Spinal cord (tissue), 10 donors: ENCODE data around the gene TDRD10. TPM values are rescaled to one million over a fixed set of nuclear protein-coding genes. Genes with fewer than 3 reads are reported as not detected.
A peak's percentile ranks its signal among the peaks of the same experiment; 100 is the strongest.

Experiments used
- DNase-seq, 6 donors: peaks; one replicate each; pipeline versions ENCODE4 v3.0.0 to v3.0.0-alpha.2; 2013 to 2015; ENCODE audit warnings: low spot score in 6 of 6, low read depth in 4 of 6
- H3K27ac ChIP-seq: one replicate; pipeline ENCODE4 v1.5.1; 2013; ENCODE audit warnings: low read depth, low read length, control low read depth
- H3K27me3 ChIP-seq: one replicate; pipeline ENCODE4 v1.6.1; 2013; ENCODE audit warnings: low read length; ENCODE audit not compliant: control insufficient read depth, insufficient read depth
- H3K36me3 ChIP-seq: one replicate; pipeline ENCODE4 v1.6.1; 2013; ENCODE audit warnings: low read length; ENCODE audit not compliant: control insufficient read depth, insufficient read depth
- H3K4me1 ChIP-seq: one replicate; pipeline ENCODE4 v1.6.1; 2013; ENCODE audit warnings: low read length; ENCODE audit not compliant: control insufficient read depth, insufficient read depth
- H3K4me3 ChIP-seq: one replicate; pipeline ENCODE4 v1.5.1; 2013; ENCODE audit warnings: low read depth, low read length, control low read depth
- H3K9me3 ChIP-seq: one replicate; pipeline ENCODE4 v1.6.1; 2013; ENCODE audit warnings: low read length; ENCODE audit not compliant: control insufficient read depth, insufficient read depth
- WGBS: methylation state at CpG from one replicate; pipeline ENCODE4 v1.1.5; 2013; ENCODE audit warnings: missing lambda C conversion rate; ENCODE audit not compliant: insufficient coverage; 5-methylcytosine and 5-hydroxymethylcytosine counted together
- polyA plus RNA-seq, 2 donors: library from polyadenylated mRNA; unstranded; fragments of 120-200 nt; gene quantifications; one replicate each; pipeline ENCODE4 v1.2.1, GENCODE V29; 2013; ENCODE audit not compliant: insufficient read length in 2 of 2
- total RNA-seq, 2 donors: library from RNA; depleted of rRNA in 1 of 2; stranded (reverse); fragments of 120-200 nt in 1 of 2; fragments of >200 nt in 1 of 2; gene quantifications; one replicate each; pipeline versions ENCODE4 v1.2.3 to v1.2.4, GENCODE V29; 2013 to 2014
- donor health status: healthy.

The TDRD10 gene
- total and polyA plus RNA-seq, 4 donors, result 0.40 to 3.1 (median 1.5) TPM

DNA sequence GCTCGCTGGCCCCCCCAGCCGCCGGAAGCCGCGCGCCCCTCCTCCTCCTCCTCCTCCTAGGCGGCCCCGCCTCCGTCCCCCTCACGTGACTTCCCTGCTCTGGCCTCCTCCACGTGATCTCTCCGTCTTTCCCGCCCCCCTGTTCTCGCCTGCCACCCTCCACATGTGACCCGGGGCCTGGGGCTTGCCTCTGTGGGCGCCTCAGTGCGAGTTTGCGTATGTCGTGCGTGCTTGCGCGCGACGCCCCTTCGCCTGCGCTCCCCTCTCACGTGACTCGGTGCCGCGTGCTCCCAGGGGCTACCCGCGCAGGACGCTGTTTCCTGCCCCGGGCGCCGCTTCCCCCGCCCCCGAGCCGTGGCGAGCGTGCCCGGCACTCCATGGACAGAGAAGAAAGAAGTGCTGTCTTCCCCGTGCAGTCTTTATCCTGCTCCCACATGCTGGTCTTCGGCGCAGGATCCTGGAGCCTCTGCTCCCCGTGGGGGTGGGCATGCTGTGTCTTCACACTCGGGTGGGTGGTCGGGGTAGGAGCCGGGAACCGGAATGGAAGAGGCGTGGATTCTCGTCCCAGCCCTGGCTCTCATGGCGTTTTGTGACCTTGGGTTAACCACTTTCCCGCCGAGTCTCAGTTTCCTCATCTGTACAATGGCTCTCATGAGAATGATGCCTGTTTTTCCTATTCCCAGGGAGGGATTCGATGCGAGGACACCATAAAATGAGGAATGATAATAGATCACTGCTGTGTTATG lies 56.9 kb downstream of the TDRD10 start:
- Histone ChIP-seq H3K9me3 (no peaks in the 10 kb centered on the region), H3K27me3 (no peaks in the 10 kb centered on the region)
- 0% methylated on average over 54 of the region's 57 CpGs for WGBS

DNA sequence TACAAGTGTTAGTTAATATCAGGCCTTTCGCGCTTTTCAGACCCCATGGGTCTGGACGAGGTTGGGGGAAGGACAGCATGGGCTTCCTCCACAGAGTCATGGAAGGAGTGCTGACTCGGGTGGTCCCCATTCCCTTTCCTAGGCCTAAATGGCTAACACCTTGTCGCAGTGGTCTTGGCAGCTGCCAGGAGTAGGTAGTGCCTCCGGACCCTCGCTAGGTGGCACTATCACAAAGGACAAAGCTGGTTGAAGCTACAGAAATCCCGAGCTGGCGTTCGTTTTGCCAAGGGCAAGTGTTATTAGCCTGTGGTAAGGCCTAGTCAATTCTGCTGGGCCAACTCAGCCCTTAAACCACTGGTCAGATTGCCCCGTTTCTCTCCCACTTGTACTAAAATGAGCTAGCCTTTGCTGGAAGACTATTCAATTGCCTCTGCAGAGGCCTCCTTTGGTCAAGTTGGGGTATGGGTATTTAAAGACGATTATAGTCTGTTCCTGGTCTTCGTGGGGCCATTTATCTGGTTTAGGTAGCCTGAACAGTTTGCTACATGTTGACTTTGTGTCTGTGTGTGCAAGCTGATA lies 57.5 kb downstream of the TDRD10 start:
- H3K27ac ChIP-seq, result peak overlapping the region; percentile 96
- 3% methylated on average over 12 of the region's 13 CpGs for WGBS
- peaks cover 13% of the 10 kb centered on the region for H3K36me3 ChIP-seq
- DNase-seq, result peak; percentile 86 to 98 (median 91)
- no peaks in the 10 kb centered on the region for H3K27me3 ChIP-seq
- peaks cover 22% of the 10 kb centered on the region for H3K4me1 ChIP-seq
- no peaks in the 10 kb centered on the region for H3K9me3 ChIP-seq
- peak overlapping the region; percentile 68 for H3K4me3 ChIP-seq

More for the DNA sequence above, 56.9 kb downstream of the TDRD10 start:
- peaks cover 17% of the 10 kb centered on the region for H3K36me3 ChIP-seq
- H3K4me1 ChIP-seq, result peaks cover 22% of the 10 kb centered on the region
- DNase-seq, result peak; percentile 91 to 100 (median 98)
- H3K4me3 ChIP-seq, result peak overlapping the region; percentile 68
- peak overlapping the region; percentile 96 for H3K27ac ChIP-seq

DNA sequence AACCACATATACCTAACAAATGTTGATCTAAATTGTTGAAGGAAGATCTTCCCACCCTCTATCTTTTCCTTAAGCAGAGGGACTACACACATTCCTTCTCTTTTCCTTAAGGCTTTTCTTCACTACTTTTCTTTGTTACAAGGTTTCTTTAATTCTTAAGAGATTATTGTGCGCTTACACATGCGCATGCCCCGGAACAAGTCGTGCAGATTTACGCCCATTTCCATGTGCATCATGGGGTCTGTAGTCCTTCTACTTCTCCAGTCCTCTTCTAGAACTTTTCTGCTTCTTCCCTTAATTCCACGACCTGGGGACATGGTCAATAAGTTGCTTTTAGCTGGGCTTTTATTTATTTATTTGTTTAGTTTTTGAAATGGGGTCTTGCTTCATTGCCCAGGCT lies 63.9 kb downstream of the TDRD10 start:
- H3K36me3 ChIP-seq, result peaks cover 15% of the 10 kb centered on the region
- H3K4me3 ChIP-seq, result no peak overlapping the region
- H3K4me1 ChIP-seq, result peaks cover 20% of the 10 kb centered on the region
- H3K27me3 ChIP-seq, result peaks cover 5% of the 10 kb centered on the region
- no CpG with 5 or more reads among the region's 6 CpGs for WGBS
- no peak overlapping the region for H3K27ac ChIP-seq
- no peak for DNase-seq
- no peaks in the 10 kb centered on the region for H3K9me3 ChIP-seq

DNA sequence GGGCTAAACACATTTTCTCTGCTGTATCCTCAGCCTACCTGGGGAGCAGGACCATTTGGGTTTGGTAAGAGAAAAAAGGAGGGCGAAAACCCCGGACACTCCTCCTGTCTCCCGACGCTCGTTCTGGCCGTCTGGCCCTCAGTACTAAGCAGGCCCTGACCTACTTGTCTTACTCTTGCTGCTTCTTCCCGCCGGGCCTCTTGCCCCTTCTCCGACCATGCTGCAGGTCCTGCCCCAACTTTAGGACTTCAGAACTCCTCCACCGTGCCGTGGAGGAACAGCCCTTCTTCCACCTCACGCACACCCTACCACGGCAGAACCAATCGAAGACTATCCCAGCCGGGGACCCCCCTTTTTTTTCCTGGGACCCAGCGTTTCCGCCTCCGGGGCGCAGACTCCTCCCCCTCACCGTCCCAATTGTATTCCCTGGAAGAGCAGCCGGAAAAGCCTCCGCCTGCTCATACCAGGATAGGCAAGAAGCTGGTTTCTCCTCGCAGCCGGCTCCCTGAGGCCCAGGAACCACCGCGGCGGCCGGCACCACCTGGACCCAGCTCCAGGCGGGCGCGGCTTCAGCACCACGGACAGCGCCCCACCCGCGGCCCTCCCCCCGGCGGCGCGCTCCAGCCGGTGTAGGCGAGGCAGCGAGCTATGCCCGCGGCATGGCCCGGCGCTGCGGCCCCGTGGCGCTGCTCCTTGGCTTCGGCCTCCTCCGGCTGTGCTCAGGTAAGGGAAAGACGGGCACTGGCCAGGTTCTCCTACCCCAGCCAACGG lies 65.6 kb downstream of the TDRD10 start, which contains the start of gene CHRNB2:
CHRNB2 (plus strand) TSS at position 393 of the 771 bp plus-strand sequence; CDS start at position 660, 267 bp downstream.
- DNase-seq, result peak in 5 of 6 donors; percentile 43 to 95 (median 64)
- peaks cover 24% of the 10 kb centered on the region for H3K4me1 ChIP-seq
- no peaks in the 10 kb centered on the region for H3K9me3 ChIP-seq
- H3K27me3 ChIP-seq, result peaks cover 5% of the 10 kb centered on the region
- H3K4me3 ChIP-seq, result peak within 1 kb of the TSS; percentile 45
- under 1% methylated on average over 48 of the region's 53 CpGs for WGBS
- H3K27ac ChIP-seq, result no peak within 1 kb of the TSS
- peaks cover 32% of the 10 kb centered on the region for H3K36me3 ChIP-seq

DNA sequence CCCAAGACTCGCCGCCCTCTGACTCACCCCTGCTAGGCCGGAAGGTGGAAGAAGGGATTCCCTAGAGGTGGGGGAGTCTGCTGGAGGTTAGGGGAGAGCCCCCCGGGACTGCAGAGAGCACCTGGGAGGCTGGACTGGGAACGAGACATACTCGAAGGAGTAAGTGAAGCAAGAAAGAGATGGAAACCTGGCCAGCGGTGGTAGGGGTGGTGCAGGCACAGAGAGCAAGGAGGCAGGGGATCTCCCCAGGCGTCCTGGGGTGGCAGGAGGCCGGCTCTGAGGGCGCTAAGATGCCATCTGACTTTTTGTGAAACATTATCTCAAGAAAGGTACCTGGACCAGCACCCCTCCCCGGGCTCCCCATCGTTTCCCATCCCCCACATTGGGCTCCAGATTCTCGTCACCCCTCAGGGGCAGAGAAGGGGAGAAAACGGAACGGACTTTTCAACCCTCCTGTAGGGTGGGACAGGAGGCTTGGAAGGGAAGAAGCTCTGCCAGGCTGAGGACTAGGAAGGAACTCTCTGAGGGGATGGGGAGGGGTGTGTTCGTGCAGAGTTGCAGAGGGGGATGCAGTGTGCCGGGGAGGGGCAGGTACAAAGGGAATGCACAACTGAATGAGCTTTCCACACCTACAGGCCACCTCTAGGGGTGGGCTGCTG lies 66.3 kb downstream of the TDRD10 start:
- Histone ChIP-seq H3K9me3 (no peaks in the 10 kb centered on the region), H3K4me3 (peak overlapping the region; percentile 45), H3K36me3 (peaks cover 37% of the 10 kb centered on the region), H3K27ac (no peak overlapping the region), H3K4me1 (peaks cover 29% of the 10 kb centered on the region), H3K27me3 (peaks cover 5% of the 10 kb centered on the region)
- 20% methylated on average over 6 of the region's 17 CpGs for WGBS
- DNase-seq, result no peak

DNA sequence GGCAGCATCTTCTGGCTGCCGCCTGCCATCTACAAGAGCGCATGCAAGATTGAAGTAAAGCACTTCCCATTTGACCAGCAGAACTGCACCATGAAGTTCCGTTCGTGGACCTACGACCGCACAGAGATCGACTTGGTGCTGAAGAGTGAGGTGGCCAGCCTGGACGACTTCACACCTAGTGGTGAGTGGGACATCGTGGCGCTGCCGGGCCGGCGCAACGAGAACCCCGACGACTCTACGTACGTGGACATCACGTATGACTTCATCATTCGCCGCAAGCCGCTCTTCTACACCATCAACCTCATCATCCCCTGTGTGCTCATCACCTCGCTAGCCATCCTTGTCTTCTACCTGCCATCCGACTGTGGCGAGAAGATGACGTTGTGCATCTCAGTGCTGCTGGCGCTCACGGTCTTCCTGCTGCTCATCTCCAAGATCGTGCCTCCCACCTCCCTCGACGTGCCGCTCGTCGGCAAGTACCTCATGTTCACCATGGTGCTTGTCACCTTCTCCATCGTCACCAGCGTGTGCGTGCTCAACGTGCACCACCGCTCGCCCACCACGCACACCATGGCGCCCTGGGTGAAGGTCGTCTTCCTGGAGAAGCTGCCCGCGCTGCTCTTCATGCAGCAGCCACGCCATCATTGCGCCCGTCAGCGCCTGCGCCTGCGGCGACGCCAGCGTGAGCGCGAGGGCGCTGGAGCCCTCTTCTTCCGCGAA lies 69.4 kb downstream of the TDRD10 start:
- no peak for DNase-seq
- Histone ChIP-seq H3K4me3 (no peak overlapping the region), H3K36me3 (peaks cover 54% of the 10 kb centered on the region), H3K4me1 (peaks cover 34% of the 10 kb centered on the region), H3K27ac (no peak overlapping the region), H3K27me3 (peaks cover 5% of the 10 kb centered on the region), H3K9me3 (no peaks in the 10 kb centered on the region)
- WGBS, result 96% methylated on average over 58 of the region's 59 CpGs

DNA sequence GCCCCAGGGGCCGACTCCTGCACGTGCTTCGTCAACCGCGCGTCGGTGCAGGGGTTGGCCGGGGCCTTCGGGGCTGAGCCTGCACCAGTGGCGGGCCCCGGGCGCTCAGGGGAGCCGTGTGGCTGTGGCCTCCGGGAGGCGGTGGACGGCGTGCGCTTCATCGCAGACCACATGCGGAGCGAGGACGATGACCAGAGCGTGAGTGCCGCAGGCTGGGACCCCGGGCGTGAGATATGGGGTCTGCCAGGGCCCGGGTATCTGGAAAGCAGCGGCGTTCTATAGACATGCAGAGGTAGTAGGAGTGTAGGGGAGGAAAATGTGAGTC lies 69.9 kb downstream of the TDRD10 start:
- DNase-seq, result no peak
- Histone ChIP-seq H3K27ac (no peak overlapping the region), H3K4me3 (no peak overlapping the region), H3K9me3 (no peaks in the 10 kb centered on the region), H3K4me1 (peaks cover 33% of the 10 kb centered on the region), H3K27me3 (peaks cover 4% of the 10 kb centered on the region), H3K36me3 (peaks cover 55% of the 10 kb centered on the region)
- 93% methylated on average over 21 of the region's 29 CpGs for WGBS

DNA sequence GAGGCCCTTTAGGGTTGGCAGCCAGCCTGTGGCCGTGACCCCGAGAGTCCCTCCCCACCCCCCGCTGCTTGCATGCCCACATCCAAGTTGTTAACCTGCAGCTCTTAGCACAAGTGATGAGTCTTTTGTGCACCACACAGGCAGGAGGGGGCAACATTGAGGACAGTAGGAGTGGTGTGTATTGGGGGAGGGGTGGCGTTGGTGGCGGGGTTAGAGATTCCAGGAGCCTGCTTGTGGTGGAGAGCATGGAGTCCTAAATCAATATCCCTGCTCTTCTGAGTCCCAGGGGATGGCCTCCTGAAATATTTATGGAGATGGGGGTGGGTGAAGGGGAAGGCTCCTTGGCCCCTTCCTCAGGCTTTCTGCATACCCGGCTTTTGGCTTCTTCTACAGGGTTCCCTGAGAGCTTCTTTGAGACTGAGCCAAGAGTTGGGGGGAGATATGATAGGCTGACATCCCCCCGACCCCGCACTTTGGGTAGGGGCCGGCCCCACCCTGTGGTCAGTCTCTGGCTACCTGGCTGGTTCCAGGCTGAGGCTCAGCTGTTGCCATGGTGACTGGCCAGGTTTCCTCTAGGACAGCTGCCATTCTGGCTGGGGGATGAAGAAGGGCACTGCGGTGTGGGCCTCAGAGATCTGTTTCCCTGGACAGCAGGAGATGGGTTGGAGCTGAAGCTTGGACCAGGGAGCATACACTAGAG lies 70.6 kb downstream of the TDRD10 start:
- no peak for DNase-seq
- H3K27me3 ChIP-seq, result no peaks in the 10 kb centered on the region
- no peaks in the 10 kb centered on the region for H3K9me3 ChIP-seq
- 71% methylated on average over 9 of the region's 10 CpGs for WGBS
- no peak overlapping the region for H3K4me3 ChIP-seq
- H3K4me1 ChIP-seq, result peaks cover 26% of the 10 kb centered on the region
- H3K27ac ChIP-seq, result no peak overlapping the region
- peaks cover 62% of the 10 kb centered on the region for H3K36me3 ChIP-seq
